ENCODE data around the gene C14orf93. TPM values are rescaled to one million over a fixed set of nuclear protein-coding genes. Genes with fewer than 3 reads are reported as not detected.

Gene C14orf93
- polyA plus RNA-seq, 1 donor from 2014 or later: 4.7 TPM

- Histone ChIP-seq H3K27me3 (ENCODE audit: insufficient read depth, low read depth, low read length) (no peaks in the 10 kb centered on the region), H3K4me3 (ENCODE audit: low read length) (peak overlapping the region; percentile 100), H3K27ac (ENCODE audit: low read length) (no peak overlapping the region), H3F3A (ENCODE audit: insufficient read depth, low read length, poor library complexity, severe bottlenecking) (no peaks in the 10 kb centered on the region), H3K79me2 (replicated peaks; ENCODE audit: insufficient read depth, low read length) (peaks cover 14% of the 10 kb centered on the region), H3K9me2 (ENCODE audit: insufficient read depth, low read length) (no peaks in the 10 kb centered on the region), H3K4me2 (ENCODE audit: low read length) (no peak overlapping the region), H3K9ac (ENCODE audit: low read length) (no peak overlapping the region), H3K9me3 (ENCODE audit: low read length) (no peaks in the 10 kb centered on the region), H4K20me1 (ENCODE audit: insufficient read depth) (no peaks in the 10 kb centered on the region), H3K36me3 (ENCODE audit: insufficient read depth, low read length) (no peaks in the 10 kb centered on the region), H2AFZ (ENCODE audit: low read depth, low read length) (no peak overlapping the region)
- TF ChIP-seq MXI1 (conservative IDR thresholded peaks at IDR 0.05; ENCODE audit: poor library complexity, severe bottlenecking) (no peak), CTCF (IDR thresholded peaks at IDR 0.05; ENCODE audit: poor library complexity, severe bottlenecking) (no peak), SMC3 (conservative IDR thresholded peaks at IDR 0.05; ENCODE audit: poor library complexity) (no peak), EZH2 (IDR thresholded peaks at IDR 0.05; ENCODE audit: borderline replicate concordance, insufficient read depth, low read length, poor library complexity, severe bottlenecking) (no peak), EP300 (conservative IDR thresholded peaks at IDR 0.05; ENCODE audit: poor library complexity, severe bottlenecking) (no peak), RAD21 (conservative IDR thresholded peaks at IDR 0.05) (no peak), TAF1 (IDR thresholded peaks at IDR 0.05; ENCODE audit: low read depth) (no peak), REST (IDR thresholded peaks at IDR 0.05; ENCODE audit: borderline replicate concordance) (no peak), POLR2AphosphoS5 (IDR thresholded peaks at IDR 0.05) (no peak)
These were observed 23.3 kb upstream of the C14orf93 start for GRCh38 chr14:23033251-23033727.

- Histone ChIP-seq H3K4me2 (ENCODE audit: low read length) (no peak overlapping the region), H4K20me1 (ENCODE audit: insufficient read depth) (no peaks in the 10 kb centered on the region), H3K27ac (ENCODE audit: low read length) (no peak overlapping the region), H3F3A (ENCODE audit: insufficient read depth, low read length, poor library complexity, severe bottlenecking) (no peaks in the 10 kb centered on the region), H2AFZ (ENCODE audit: low read depth, low read length) (no peak overlapping the region), H3K9me2 (ENCODE audit: insufficient read depth, low read length) (no peaks in the 10 kb centered on the region), H3K36me3 (ENCODE audit: insufficient read depth, low read length) (no peaks in the 10 kb centered on the region), H3K9ac (ENCODE audit: low read length) (no peak overlapping the region), H3K79me2 (replicated peaks; ENCODE audit: insufficient read depth, low read length) (peaks cover 14% of the 10 kb centered on the region), H3K9me3 (ENCODE audit: low read length) (no peaks in the 10 kb centered on the region), H3K4me3 (ENCODE audit: low read length) (no peak overlapping the region), H3K27me3 (ENCODE audit: insufficient read depth, low read depth, low read length) (no peaks in the 10 kb centered on the region)
- TF ChIP-seq POLR2AphosphoS5 (IDR thresholded peaks at IDR 0.05): no peak
- no peak for TF ChIP-seq TAF1 (IDR thresholded peaks at IDR 0.05; ENCODE audit: low read depth)
- no peak for TF ChIP-seq SMC3 (conservative IDR thresholded peaks at IDR 0.05; ENCODE audit: poor library complexity)
- no peak for TF ChIP-seq EZH2 (IDR thresholded peaks at IDR 0.05; ENCODE audit: borderline replicate concordance, insufficient read depth, low read length, poor library complexity, severe bottlenecking)
- no peak for TF ChIP-seq EP300 (conservative IDR thresholded peaks at IDR 0.05; ENCODE audit: poor library complexity, severe bottlenecking)
- no peak for TF ChIP-seq REST (IDR thresholded peaks at IDR 0.05; ENCODE audit: borderline replicate concordance)
- no peak for TF ChIP-seq RAD21 (conservative IDR thresholded peaks at IDR 0.05)
- TF ChIP-seq CTCF (IDR thresholded peaks at IDR 0.05; ENCODE audit: poor library complexity, severe bottlenecking): no peak
- no peak for TF ChIP-seq MXI1 (conservative IDR thresholded peaks at IDR 0.05; ENCODE audit: poor library complexity, severe bottlenecking)
These were observed 21.0 kb upstream of the C14orf93 start for GRCh38 chr14:23030936-23031335.

Data from neural cell (in vitro differentiated cells).